Measurements from ENCODE around the gene DUSP7. TPM values are rescaled to one million over a fixed set of nuclear protein-coding genes. Genes with fewer than 3 reads are reported as not detected.

The DUSP7 gene
- polyA plus RNA-seq, 4 donors, result 1.6 to 9.4 (median 4.4) TPM

DNA sequence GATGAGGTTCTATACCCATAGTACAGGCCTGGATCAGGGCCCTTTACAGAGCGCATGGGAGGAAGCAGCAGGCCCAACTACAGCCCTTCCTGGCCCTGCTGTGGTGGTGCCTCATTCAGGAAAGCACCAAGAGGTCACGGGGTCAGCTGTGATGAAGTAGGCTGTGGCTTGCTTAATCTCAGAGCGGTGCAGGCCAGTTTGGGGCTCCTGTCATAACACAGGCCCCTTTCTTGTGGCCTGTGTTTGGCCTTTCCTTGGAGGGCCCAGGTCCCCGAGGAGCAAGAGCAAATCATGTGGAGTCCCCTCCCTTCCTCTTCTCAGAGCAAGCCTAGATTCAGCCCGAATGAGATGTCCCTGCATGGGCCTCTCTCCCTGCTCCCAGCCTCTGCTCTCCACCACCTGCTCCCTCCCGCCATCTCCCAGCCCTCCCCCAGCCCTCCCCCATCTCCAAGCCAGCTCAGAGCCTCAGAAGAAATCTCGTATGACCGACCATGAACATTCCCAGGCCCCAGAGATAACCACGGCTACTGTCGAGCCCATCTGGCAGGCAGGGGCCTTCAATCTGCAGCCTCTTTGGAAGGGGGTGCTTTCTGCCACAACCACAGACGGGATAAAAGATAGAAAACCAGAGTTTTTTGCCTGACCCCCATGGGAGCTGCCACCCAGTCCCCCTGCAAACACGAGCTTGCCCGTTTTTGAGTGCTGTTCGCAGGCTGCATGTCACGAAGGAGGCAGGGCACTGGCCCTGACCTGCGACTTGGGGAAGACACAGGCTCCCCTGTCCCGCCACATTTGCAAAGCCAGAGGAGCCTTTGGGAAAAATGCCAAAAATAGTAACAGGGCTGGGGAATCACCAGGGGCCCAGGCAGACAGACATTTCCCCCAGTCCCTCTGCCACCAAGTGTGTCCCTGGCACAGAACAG lies 32.3 kb upstream of the DUSP7 start:
- DNase-seq (no peak), FAIRE-seq (no peak)
- Histone ChIP-seq H3K9me3 (ENCODE audit: control insufficient read depth in 2 of 2, insufficient read depth in 1 of 2, low read depth in 1 of 2, low read length in 1 of 2) (no peaks in the 10 kb centered on the region), H3K36me3 (ENCODE audit: control insufficient read depth in 3 of 3, insufficient read depth in 2 of 3, low read depth in 1 of 3, low read length in 3 of 3) (peaks cover 0 to 24% (median 0%) of the 10 kb centered on the region in 3 donors), H3K4me3 (ENCODE audit: low read depth in 1 of 3, low read length in 3 of 3) (no peak overlapping the region), H3K4me1 (ENCODE audit: control insufficient read depth in 3 of 3, insufficient read depth in 2 of 3, low read depth in 1 of 3, low read length in 2 of 3) (peaks cover 0 to 43% (median 0%) of the 10 kb centered on the region in 3 donors), H3K27ac (ENCODE audit: low read depth in 1 of 3, low read length in 2 of 3) (peak overlapping the region in 1 of 3 donors; percentile 60), H3K27me3 (ENCODE audit: control insufficient read depth in 3 of 3, insufficient read depth in 3 of 3, low read length in 3 of 3) (no peaks in the 10 kb centered on the region)
- 81 to 92% (median 90%) methylated on average over 17 of the region's 17 CpGs for WGBS, 3 donors

GRCh38 chr3:52087731-52088130 lies 31.4 kb upstream of the DUSP7 start:
- Histone ChIP-seq H3K9me3 (ENCODE audit: control insufficient read depth in 2 of 2, insufficient read depth in 1 of 2, low read depth in 1 of 2, low read length in 1 of 2) (no peaks in the 10 kb centered on the region), H3K27me3 (ENCODE audit: control insufficient read depth in 3 of 3, insufficient read depth in 3 of 3, low read length in 3 of 3) (no peaks in the 10 kb centered on the region), H3K4me1 (ENCODE audit: control insufficient read depth in 3 of 3, insufficient read depth in 2 of 3, low read depth in 1 of 3, low read length in 2 of 3) (peaks cover 0 to 43% (median 0%) of the 10 kb centered on the region in 3 donors), H3K36me3 (ENCODE audit: control insufficient read depth in 3 of 3, insufficient read depth in 2 of 3, low read depth in 1 of 3, low read length in 3 of 3) (peaks cover 0 to 18% (median 0%) of the 10 kb centered on the region in 3 donors), H3K4me3 (ENCODE audit: low read depth in 1 of 3, low read length in 3 of 3) (no peak overlapping the region), H3K27ac (ENCODE audit: low read depth in 1 of 3, low read length in 2 of 3) (peak overlapping the region in 1 of 3 donors; percentile 60)
- peak; percentile 69 to 71 for DNase-seq
- 88 to 92% (median 90%) methylated on average over 3 of the region's 3 CpGs for WGBS, 3 donors
- FAIRE-seq, result no peak

GRCh38 chr3:52086976-52087663 lies 30.7 kb upstream of the DUSP7 start:
- H3K27ac ChIP-seq (ENCODE audit: low read depth in 1 of 3, low read length in 2 of 3), result peak overlapping the region in 1 of 3 donors; percentile 18
- FAIRE-seq (no peak), DNase-seq (no peak)
- WGBS, 3 donors, result 79 to 88% (median 85%) methylated on average over 8 of the region's 8 CpGs
- no peaks in the 10 kb centered on the region for H3K27me3 ChIP-seq (ENCODE audit: control insufficient read depth in 3 of 3, insufficient read depth in 3 of 3, low read length in 3 of 3)
- peaks cover 0 to 18% (median 0%) of the 10 kb centered on the region in 3 donors for H3K36me3 ChIP-seq (ENCODE audit: control insufficient read depth in 3 of 3, insufficient read depth in 2 of 3, low read depth in 1 of 3, low read length in 3 of 3)
- no peaks in the 10 kb centered on the region for H3K9me3 ChIP-seq (ENCODE audit: control insufficient read depth in 2 of 2, insufficient read depth in 1 of 2, low read depth in 1 of 2, low read length in 1 of 2)
- peaks cover 0 to 43% (median 0%) of the 10 kb centered on the region in 3 donors for H3K4me1 ChIP-seq (ENCODE audit: control insufficient read depth in 3 of 3, insufficient read depth in 2 of 3, low read depth in 1 of 3, low read length in 2 of 3)
- H3K4me3 ChIP-seq (ENCODE audit: low read depth in 1 of 3, low read length in 3 of 3), result no peak overlapping the region

DNA sequence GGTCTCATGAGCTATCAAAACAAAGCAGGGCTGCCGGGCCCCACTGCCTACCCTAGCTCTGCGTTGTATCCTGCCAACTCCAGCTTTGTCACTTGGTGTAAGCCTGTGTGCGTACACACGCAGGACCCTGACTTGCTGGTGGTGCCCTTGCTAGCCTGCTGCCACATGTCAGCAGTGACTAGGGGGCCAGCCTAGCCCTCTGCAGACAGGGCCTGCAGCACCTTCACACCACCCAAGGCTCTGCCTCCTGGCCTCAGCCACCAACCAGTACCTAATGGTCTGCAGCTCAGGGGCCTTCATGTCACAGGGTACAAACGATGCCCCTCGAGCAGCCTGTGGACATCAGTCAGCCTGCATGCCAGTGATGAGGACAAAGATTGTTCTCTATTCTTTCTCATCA lies 30.1 kb upstream of the DUSP7 start:
- Histone ChIP-seq H3K27me3 (ENCODE audit: control insufficient read depth in 3 of 3, insufficient read depth in 3 of 3, low read length in 3 of 3) (no peaks in the 10 kb centered on the region), H3K9me3 (ENCODE audit: control insufficient read depth in 2 of 2, insufficient read depth in 1 of 2, low read depth in 1 of 2, low read length in 1 of 2) (no peaks in the 10 kb centered on the region), H3K4me3 (ENCODE audit: low read depth in 1 of 3, low read length in 3 of 3) (no peak overlapping the region), H3K27ac (ENCODE audit: low read depth in 1 of 3, low read length in 2 of 3) (no peak overlapping the region), H3K36me3 (ENCODE audit: control insufficient read depth in 3 of 3, insufficient read depth in 2 of 3, low read depth in 1 of 3, low read length in 3 of 3) (peaks cover 0 to 16% (median 0%) of the 10 kb centered on the region in 3 donors), H3K4me1 (ENCODE audit: control insufficient read depth in 3 of 3, insufficient read depth in 2 of 3, low read depth in 1 of 3, low read length in 2 of 3) (peaks cover 0 to 43% (median 0%) of the 10 kb centered on the region in 3 donors)
- no peak for FAIRE-seq
- no peak for DNase-seq
- 91 to 96% (median 92%) methylated on average over 6 of the region's 6 CpGs for WGBS, 3 donors

- no peak overlapping the region for H3K4me3 ChIP-seq (ENCODE audit: low read depth in 1 of 3, low read length in 3 of 3)
- DNase-seq (no peak), FAIRE-seq (no peak)
- peaks cover 0 to 45% (median 0%) of the 10 kb centered on the region in 3 donors for H3K4me1 ChIP-seq (ENCODE audit: control insufficient read depth in 3 of 3, insufficient read depth in 2 of 3, low read depth in 1 of 3, low read length in 2 of 3)
- no peaks in the 10 kb centered on the region for H3K27me3 ChIP-seq (ENCODE audit: control insufficient read depth in 3 of 3, insufficient read depth in 3 of 3, low read length in 3 of 3)
- no peak overlapping the region for H3K27ac ChIP-seq (ENCODE audit: low read depth in 1 of 3, low read length in 2 of 3)
- H3K9me3 ChIP-seq (ENCODE audit: control insufficient read depth in 2 of 2, insufficient read depth in 1 of 2, low read depth in 1 of 2, low read length in 1 of 2), result no peaks in the 10 kb centered on the region
- 81 to 89% (median 83%) methylated on average over 10 of the region's 10 CpGs for WGBS, 3 donors
- H3K36me3 ChIP-seq (ENCODE audit: control insufficient read depth in 3 of 3, insufficient read depth in 2 of 3, low read depth in 1 of 3, low read length in 3 of 3), result peaks cover 0 to 16% (median 0%) of the 10 kb centered on the region in 3 donors
These were observed 29.4 kb upstream of the DUSP7 start for GRCh38 chr3:52085681-52086282.

DNA sequence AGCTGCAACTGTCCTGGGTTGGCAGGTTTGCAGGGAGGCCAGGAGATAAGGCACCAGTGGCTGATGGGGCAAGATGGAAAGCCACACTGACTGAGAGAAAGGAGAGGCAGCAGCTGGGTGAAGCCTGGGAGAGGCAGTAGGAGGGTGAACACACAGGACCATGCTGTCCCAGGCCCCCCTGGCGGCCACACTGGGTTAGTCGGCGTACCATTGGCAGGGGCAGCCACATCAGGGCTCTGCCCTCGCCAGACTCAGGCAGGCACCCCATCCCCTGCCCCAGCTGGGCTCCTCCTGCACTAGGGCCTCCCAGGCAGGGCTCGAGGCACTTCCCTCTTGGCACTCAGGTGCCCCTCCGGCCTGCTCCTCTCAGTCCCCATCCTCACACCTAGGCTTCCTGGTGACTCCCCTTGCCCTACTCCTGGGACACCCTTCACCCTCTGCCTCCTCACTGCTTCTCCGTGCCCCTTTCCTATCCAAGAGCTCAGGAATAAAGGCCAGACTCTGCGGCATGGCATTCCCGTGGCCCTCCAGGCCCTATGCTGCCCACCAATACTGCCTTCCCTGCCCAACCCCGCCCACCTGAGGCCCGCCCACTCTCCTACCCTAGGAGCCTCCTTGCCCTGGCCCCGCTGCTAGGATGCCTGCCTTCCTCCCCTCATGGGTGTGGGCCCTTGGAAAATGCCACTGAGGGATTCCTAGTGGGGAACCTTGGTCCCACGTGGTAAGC lies 28.7 kb upstream of the DUSP7 start:
- Histone ChIP-seq H3K4me3 (ENCODE audit: low read depth in 1 of 3, low read length in 3 of 3) (no peak overlapping the region), H3K4me1 (ENCODE audit: control insufficient read depth in 3 of 3, insufficient read depth in 2 of 3, low read depth in 1 of 3, low read length in 2 of 3) (peaks cover 0 to 40% (median 0%) of the 10 kb centered on the region in 3 donors), H3K36me3 (ENCODE audit: control insufficient read depth in 3 of 3, insufficient read depth in 2 of 3, low read depth in 1 of 3, low read length in 3 of 3) (peaks cover 0 to 16% (median 0%) of the 10 kb centered on the region in 3 donors), H3K27ac (ENCODE audit: low read depth in 1 of 3, low read length in 2 of 3) (no peak overlapping the region), H3K27me3 (ENCODE audit: control insufficient read depth in 3 of 3, insufficient read depth in 3 of 3, low read length in 3 of 3) (no peaks in the 10 kb centered on the region), H3K9me3 (ENCODE audit: control insufficient read depth in 2 of 2, insufficient read depth in 1 of 2, low read depth in 1 of 2, low read length in 1 of 2) (no peaks in the 10 kb centered on the region)
- FAIRE-seq, result no peak
- WGBS, 3 donors, result 85 to 93% (median 92%) methylated on average over 11 to 13 of the region's 13 CpGs
- DNase-seq, result no peak

- Histone ChIP-seq H3K27ac (ENCODE audit: low read depth in 1 of 3, low read length in 2 of 3) (no peak overlapping the region), H3K4me1 (ENCODE audit: control insufficient read depth in 3 of 3, insufficient read depth in 2 of 3, low read depth in 1 of 3, low read length in 2 of 3) (peaks cover 0 to 33% (median 0%) of the 10 kb centered on the region in 3 donors), H3K4me3 (ENCODE audit: low read depth in 1 of 3, low read length in 3 of 3) (no peak overlapping the region), H3K36me3 (ENCODE audit: control insufficient read depth in 3 of 3, insufficient read depth in 2 of 3, low read depth in 1 of 3, low read length in 3 of 3) (peaks cover 0 to 16% (median 0%) of the 10 kb centered on the region in 3 donors), H3K27me3 (ENCODE audit: control insufficient read depth in 3 of 3, insufficient read depth in 3 of 3, low read length in 3 of 3) (no peaks in the 10 kb centered on the region), H3K9me3 (ENCODE audit: control insufficient read depth in 2 of 2, insufficient read depth in 1 of 2, low read depth in 1 of 2, low read length in 1 of 2) (no peaks in the 10 kb centered on the region)
- no peak for DNase-seq
- 93 to 95% (median 94%) methylated on average over 9 of the region's 9 CpGs for WGBS, 3 donors
- no peak for FAIRE-seq
These were observed 28.0 kb upstream of the DUSP7 start for GRCh38 chr3:52084216-52084945.
